Liver (tissue), 9 donors: Measurements from ENCODE around the gene PALD1. TPM values are rescaled to one million over a fixed set of nuclear protein-coding genes. Genes with fewer than 3 reads are reported as not detected.

Experiments
- DNase-seq: peaks from one replicate; pipeline ENCODE4 v3.0.0-alpha.2; 2017; ENCODE audit warnings: low spot score
- H3K27ac ChIP-seq, 2 donors: one replicate each; pipeline ENCODE4 v1.7.0; 2013; ENCODE audit warnings: inconsistent platforms in 2 of 2, low read length in 2 of 2, control low read depth in 1 of 2, low read depth in 1 of 2, mild to moderate bottlenecking in 1 of 2
- H3K27me3 ChIP-seq, 4 donors: one replicate each; pipeline versions ENCODE4 v1.6.1 to v1.7.0; 2013; ENCODE audit warnings: low read length in 3 of 4, inconsistent platforms in 1 of 4, mild to moderate bottlenecking in 1 of 4, moderate library complexity in 1 of 4; ENCODE audit not compliant: control insufficient read depth in 4 of 4, insufficient read depth in 4 of 4
- H3K36me3 ChIP-seq, 4 donors: one replicate each; pipeline versions ENCODE4 v1.6.1 to v1.7.0; 2013; ENCODE audit warnings: low read length in 3 of 4, mild to moderate bottlenecking in 3 of 4, low read depth in 1 of 4, moderate library complexity in 1 of 4; ENCODE audit not compliant: control insufficient read depth in 4 of 4, insufficient read depth in 3 of 4
- H3K4me1 ChIP-seq, 4 donors: one replicate each; pipeline versions ENCODE4 v1.6.1 to v1.7.0; 2013; ENCODE audit warnings: low read length in 3 of 4, mild to moderate bottlenecking in 3 of 4, moderate library complexity in 1 of 4; ENCODE audit not compliant: control insufficient read depth in 4 of 4, insufficient read depth in 4 of 4
- H3K4me3 ChIP-seq, 3 donors: one replicate each; pipeline versions ENCODE4 v1.6.1 to v1.7.0; 2013; ENCODE audit warnings: low read length in 3 of 3, control low read depth in 1 of 3, low read depth in 1 of 3, mild to moderate bottlenecking in 1 of 3
- H3K9ac ChIP-seq, 2 donors: one replicate each; pipeline ENCODE4 v1.7.0; 2013; ENCODE audit warnings: low read length in 2 of 2, mild to moderate bottlenecking in 2 of 2, moderate library complexity in 2 of 2, control low read depth in 1 of 2, low read depth in 1 of 2
- H3K9me3 ChIP-seq, 4 donors: one replicate each; pipeline versions ENCODE4 v1.6.1 to v1.7.0; 2013; ENCODE audit warnings: low read length in 3 of 4; ENCODE audit not compliant: control insufficient read depth in 4 of 4
- ATF3 ChIP-seq: IDR thresholded peaks from 2 replicates; pipeline ENCODE4 v1.6.1; 2016; ENCODE audit warnings: antibody characterized with exemption
- CTCF ChIP-seq: fragments of 150-350 bp; IDR thresholded peaks from 2 replicates; pipeline ENCODE4 v1.5.1; 2017; ENCODE audit warnings: improper control_type of control experiment, low read depth, low read length; ENCODE audit not compliant: missing input control
- FOXA1 ChIP-seq: IDR thresholded peaks from 2 replicates; pipeline ENCODE4 v1.6.1; 2016; ENCODE audit warnings: antibody characterized with exemption
- FOXA2 ChIP-seq: IDR thresholded peaks from 2 replicates; pipeline ENCODE4 v1.6.1; 2016; ENCODE audit warnings: antibody characterized with exemption
- GABPA ChIP-seq, 2 donors: IDR thresholded peaks in 1 of 2; conservative IDR thresholded peaks in 1 of 2; 2 replicates each; pipeline ENCODE4 v1.6.1; 2016; ENCODE audit warnings: antibody characterized with exemption in 2 of 2, mild to moderate bottlenecking in 1 of 2, moderate library complexity in 1 of 2
- HNF4A ChIP-seq, 2 donors: conservative IDR thresholded peaks; 2 replicates each; pipeline ENCODE4 v1.6.1; 2016; ENCODE audit warnings: antibody characterized with exemption in 2 of 2, mild to moderate bottlenecking in 2 of 2
- HNF4G ChIP-seq: IDR thresholded peaks from 2 replicates; pipeline ENCODE4 v1.6.1; 2016; ENCODE audit warnings: antibody characterized with exemption
- JUND ChIP-seq, 2 donors: IDR thresholded peaks; 2 replicates each; pipeline ENCODE4 v1.6.1; 2016; ENCODE audit warnings: antibody characterized with exemption in 2 of 2
- MAX ChIP-seq: IDR thresholded peaks from 2 replicates; pipeline ENCODE4 v1.6.1; 2016; ENCODE audit warnings: antibody characterized with exemption
- NR2F2 ChIP-seq: IDR thresholded peaks from 2 replicates; pipeline ENCODE4 v1.6.1; 2016; ENCODE audit warnings: antibody characterized with exemption
- RAD21 ChIP-seq, 2 donors: IDR thresholded peaks; 2 replicates each; pipeline ENCODE4 v1.6.1; 2016; ENCODE audit warnings: antibody characterized with exemption in 2 of 2, mild to moderate bottlenecking in 2 of 2
- REST ChIP-seq: IDR thresholded peaks from 2 replicates; pipeline ENCODE4 v1.6.1; 2016; ENCODE audit warnings: antibody characterized with exemption, mild to moderate bottlenecking
- RXRA ChIP-seq, 2 donors: IDR thresholded peaks; 2 replicates each; pipeline ENCODE4 v1.6.1; 2017 to 2018; ENCODE audit warnings: antibody characterized with exemption in 2 of 2, mild to moderate bottlenecking in 1 of 2
- SP1 ChIP-seq: IDR thresholded peaks from 2 replicates; pipeline ENCODE4 v1.6.1; 2018; ENCODE audit warnings: antibody characterized with exemption, mild to moderate bottlenecking
- TAF1 ChIP-seq: conservative IDR thresholded peaks from 2 replicates; pipeline ENCODE4 v1.6.1; 2016; ENCODE audit warnings: antibody characterized with exemption, mild to moderate bottlenecking
- YY1 ChIP-seq: IDR thresholded peaks from 2 replicates; pipeline ENCODE4 v1.6.1; 2016; ENCODE audit warnings: antibody characterized with exemption, mild to moderate bottlenecking
- WGBS: extraction: QIAGEN DNeasy Blood & Tissue Kit; methylation state at CpG from one replicate; pipeline ENCODE4 v1.1.7; 2013; 5-methylcytosine and 5-hydroxymethylcytosine counted together
- polyA plus RNA-seq, 2 donors: library from polyadenylated mRNA; stranded (reverse) in 1 of 2; unstranded in 1 of 2; fragments of 200-250 nt in 1 of 2; fragments of >200 nt in 1 of 2; fragmentation: Nextera tagmentation in 1 of 2; extraction: Ambion mirVana in 1 of 2; gene quantifications; one replicate each; pipeline versions ENCODE4 v1.2.1 to v1.2.3, GENCODE V29; 2013 to 2015
- total RNA-seq, 2 donors: library from RNA; depleted of rRNA; stranded (reverse); fragments of >200 nt; gene quantifications; one replicate each; pipeline ENCODE4 v1.2.3, GENCODE V29; 2014
- donor health status: healthy.
- donor health status: healthy.
- donor health status: healthy.
- donor health status: healthy.
- donor health status: healthy.

Gene PALD1
- total and polyA plus RNA-seq, 4 donors: 0.72 to 4.2 (median 1.4) TPM

GRCh38 chr10:70550459-70550858 lies 71.9 kb downstream of the PALD1 start:
- no peak for DNase-seq
- peaks cover 0 to 7% (median 3%) of the 10 kb centered on the region in 4 donors for H3K4me1 ChIP-seq
- no peaks in the 10 kb centered on the region for H3K36me3 ChIP-seq
- no peaks in the 10 kb centered on the region for H3K9me3 ChIP-seq
- 74% methylated on average over 6 of the region's 6 CpGs for WGBS
- no peaks in the 10 kb centered on the region for H3K27me3 ChIP-seq
- H3K4me3 ChIP-seq: no peak overlapping the region
- no peak overlapping the region for H3K27ac ChIP-seq
- no peak overlapping the region for H3K9ac ChIP-seq
- TF ChIP-seq JUND (IDR thresholded peaks at IDR 0.05): no peak
- no peak for TF ChIP-seq RXRA (IDR thresholded peaks at IDR 0.05)
- no peak for TF ChIP-seq NR2F2
- TF ChIP-seq GABPA (IDR thresholded peaks at IDR 0.05 in 1 of 2, conservative IDR thresholded peaks at IDR 0.05 in 1 of 2): no peak
- no peak for TF ChIP-seq ATF3
- TF ChIP-seq REST: no peak
- no peak for TF ChIP-seq HNF4A (conservative IDR thresholded peaks at IDR 0.05)
- TF ChIP-seq HNF4G: no peak
- TF ChIP-seq RAD21 (IDR thresholded peaks at IDR 0.05): no peak
- no peak for TF ChIP-seq FOXA2
- TF ChIP-seq MAX: no peak
- no peak for TF ChIP-seq SP1
- TF ChIP-seq YY1: no peak

- Histone ChIP-seq H3K36me3 (no peaks in the 10 kb centered on the region), H3K4me3 (no peak overlapping the region), H3K4me1 (peaks cover 0 to 7% (median 3%) of the 10 kb centered on the region in 4 donors), H3K27ac (no peak overlapping the region), H3K27me3 (no peaks in the 10 kb centered on the region), H3K9me3 (no peaks in the 10 kb centered on the region), H3K9ac (no peak overlapping the region)
- DNase-seq: no peak
- 79% methylated on average over 2 of the region's 2 CpGs for WGBS
- TF ChIP-seq TAF1 (no peak), ATF3 (no peak), JUND (IDR thresholded peaks at IDR 0.05) (no peak), RXRA (IDR thresholded peaks at IDR 0.05) (no peak), HNF4G (no peak), HNF4A (conservative IDR thresholded peaks at IDR 0.05) (no peak), CTCF (no peak), FOXA2 (no peak), REST (no peak), FOXA1 (no peak)
Measured at GRCh38 chr10:70551466-70551865, 72.9 kb downstream of the PALD1 start.
